Measurements from ENCODE around the gene EMP1. TPM values are rescaled to one million over a fixed set of nuclear protein-coding genes. Genes with fewer than 3 reads are reported as not detected.

EMP1 gene
- polyA plus RNA-seq, 3 donors: 2.7 to 6.3 (median 3.1) TPM

GRCh38 chr12:13192719-13193118 lies 3.8 kb upstream of the EMP1 start:
- DNase-seq: no peak
- Mint-ChIP-seq H3K9me3 (peaks cover 0 to 4% (median 0%) of the 10 kb centered on the region in 7 donors), H3K4me1 (peaks cover 29% of the 10 kb centered on the region), H3K4me3 (no peak overlapping the region), H3K27ac (no peak overlapping the region), H3K36me3 (peaks cover 0 to 2% of the 10 kb centered on the region in 2 donors), H3K27me3 (ENCODE audit: low read depth in 3 of 3) (peaks cover 2 to 9% (median 2%) of the 10 kb centered on the region in 3 donors)
- no peaks in the 10 kb centered on the region for H3K36me3 ChIP-seq (replicated peaks in 1 of 2; ENCODE audit: control insufficient read depth in 1 of 2, insufficient read depth in 2 of 2, low read length in 2 of 2)
- WGBS (ENCODE audit: insufficient coverage): 94% methylated on average over 3 of the region's 8 CpGs
- intact Hi-C loops (cut with micrococcal nuclease): no loop called here
- no peaks in the 10 kb centered on the region for H4K20me1 ChIP-seq (ENCODE audit: insufficient read depth, low read length)
- no peak overlapping the region for H3K27ac ChIP-seq (ENCODE audit: low read depth in 1 of 2, low read length in 2 of 2)
- no peaks in the 10 kb centered on the region for H3K27me3 ChIP-seq (ENCODE audit: control insufficient read depth in 2 of 2, insufficient read depth in 2 of 2, low read length in 2 of 2)
- TF ChIP-seq, protein P1, sequence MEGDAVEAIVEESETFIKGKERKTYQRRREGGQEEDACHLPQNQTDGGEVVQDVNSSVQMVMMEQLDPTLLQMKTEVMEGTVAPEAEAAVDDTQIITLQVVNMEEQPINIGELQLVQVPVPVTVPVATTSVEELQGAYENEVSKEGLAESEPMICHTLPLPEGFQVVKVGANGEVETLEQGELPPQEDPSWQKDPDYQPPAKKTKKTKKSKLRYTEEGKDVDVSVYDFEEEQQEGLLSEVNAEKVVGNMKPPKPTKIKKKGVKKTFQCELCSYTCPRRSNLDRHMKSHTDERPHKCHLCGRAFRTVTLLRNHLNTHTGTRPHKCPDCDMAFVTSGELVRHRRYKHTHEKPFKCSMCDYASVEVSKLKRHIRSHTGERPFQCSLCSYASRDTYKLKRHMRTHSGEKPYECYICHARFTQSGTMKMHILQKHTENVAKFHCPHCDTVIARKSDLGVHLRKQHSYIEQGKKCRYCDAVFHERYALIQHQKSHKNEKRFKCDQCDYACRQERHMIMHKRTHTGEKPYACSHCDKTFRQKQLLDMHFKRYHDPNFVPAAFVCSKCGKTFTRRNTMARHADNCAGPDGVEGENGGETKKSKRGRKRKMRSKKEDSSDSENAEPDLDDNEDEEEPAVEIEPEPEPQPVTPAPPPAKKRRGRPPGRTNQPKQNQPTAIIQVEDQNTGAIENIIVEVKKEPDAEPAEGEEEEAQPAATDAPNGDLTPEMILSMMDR (IDR thresholded peaks at IDR 0.05): no peak
- H3K9me3 ChIP-seq (replicated peaks in 1 of 2; ENCODE audit: control insufficient read depth in 1 of 2, insufficient read depth in 1 of 2, low read length in 2 of 2): no peaks in the 10 kb centered on the region
- H3K9ac ChIP-seq (ENCODE audit: insufficient read depth, low read length, poor library complexity, severe bottlenecking): no peak overlapping the region
- H2AFZ ChIP-seq (ENCODE audit: insufficient read depth, low read depth, low read length, poor library complexity, severe bottlenecking): no peak overlapping the region
- no peak overlapping the region for H3K4me2 ChIP-seq (replicated peaks; ENCODE audit: extremely low read depth, low read length, poor library complexity, severe bottlenecking)
- no peak overlapping the region for H3K4me3 ChIP-seq (replicated peaks in 1 of 3; ENCODE audit: low read depth in 2 of 3, low read length in 3 of 3)
- H3K4me1 ChIP-seq (ENCODE audit: control insufficient read depth in 1 of 2, insufficient read depth in 2 of 2, low read length in 2 of 2): peaks cover 18 to 24% of the 10 kb centered on the region in 2 donors
- no peaks in the 10 kb centered on the region for H3K79me2 ChIP-seq (ENCODE audit: insufficient read depth, low read length)

DNA sequence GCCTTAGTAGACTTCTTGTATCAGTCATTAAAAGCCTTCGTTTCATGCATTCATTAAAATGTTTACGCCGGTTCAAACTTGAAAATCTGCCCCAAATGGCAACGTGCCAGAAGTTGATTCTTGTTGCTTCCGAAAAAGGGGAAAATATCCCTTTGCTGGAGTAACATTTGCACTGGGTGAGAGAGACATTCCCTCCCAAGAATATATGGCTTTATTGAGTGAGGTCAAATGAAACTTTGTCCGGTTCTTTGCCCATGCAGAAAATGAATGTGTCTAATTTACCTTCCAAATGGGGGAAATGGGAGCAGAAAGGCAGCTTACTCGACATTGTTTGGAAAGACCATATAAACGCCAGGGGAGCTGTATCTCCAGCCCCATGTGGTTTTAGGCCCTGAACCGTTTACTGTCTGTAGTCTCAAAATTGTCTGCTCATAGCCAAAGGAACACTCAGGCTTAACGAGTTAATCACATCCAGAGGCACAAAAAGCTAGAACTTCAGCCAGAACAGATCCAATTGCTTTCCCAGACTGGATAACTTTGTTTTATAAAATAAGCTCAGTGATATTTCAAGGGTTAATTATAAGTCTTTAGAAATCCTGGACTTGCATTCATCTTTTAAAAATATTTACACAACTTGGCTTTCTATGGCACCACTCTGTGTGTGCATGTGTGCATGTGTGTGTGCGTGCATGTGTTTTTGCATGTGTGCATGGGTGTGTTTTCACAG lies 2.9 kb upstream of the EMP1 start:
- H3K79me2 ChIP-seq (ENCODE audit: insufficient read depth, low read length): no peaks in the 10 kb centered on the region
- H3K4me3 Mint-ChIP-seq: no peak overlapping the region
- TF ChIP-seq, protein P1 (IDR thresholded peaks at IDR 0.05): no peak
- H3K36me3 Mint-ChIP-seq: peaks cover 0 to 2% of the 10 kb centered on the region in 2 donors
- H3K9ac ChIP-seq (ENCODE audit: insufficient read depth, low read length, poor library complexity, severe bottlenecking): no peak overlapping the region
- H3K9me3 Mint-ChIP-seq: peaks cover 0 to 4% (median 0%) of the 10 kb centered on the region in 7 donors
- no peaks in the 10 kb centered on the region for H3K9me3 ChIP-seq (replicated peaks in 1 of 2; ENCODE audit: control insufficient read depth in 1 of 2, insufficient read depth in 1 of 2, low read length in 2 of 2)
- H3K27ac Mint-ChIP-seq: no peak overlapping the region
- H3K27me3 ChIP-seq (ENCODE audit: control insufficient read depth in 2 of 2, insufficient read depth in 2 of 2, low read length in 2 of 2): no peaks in the 10 kb centered on the region
- no peak overlapping the region for H3K4me3 ChIP-seq (replicated peaks in 1 of 3; ENCODE audit: low read depth in 2 of 3, low read length in 3 of 3)
- no peak overlapping the region for H3K27ac ChIP-seq (ENCODE audit: low read depth in 1 of 2, low read length in 2 of 2)
- H3K27me3 Mint-ChIP-seq (ENCODE audit: low read depth in 3 of 3): peaks cover 0 to 9% (median 2%) of the 10 kb centered on the region in 3 donors
- DNase-seq: no peak
- peaks cover 28 to 32% of the 10 kb centered on the region in 2 donors for H3K4me1 ChIP-seq (ENCODE audit: control insufficient read depth in 1 of 2, insufficient read depth in 2 of 2, low read length in 2 of 2)
- H3K4me2 ChIP-seq (replicated peaks; ENCODE audit: extremely low read depth, low read length, poor library complexity, severe bottlenecking): no peak overlapping the region
- H3K4me1 Mint-ChIP-seq: peaks cover 38% of the 10 kb centered on the region
- H4K20me1 ChIP-seq (ENCODE audit: insufficient read depth, low read length): no peaks in the 10 kb centered on the region
- H3K36me3 ChIP-seq (replicated peaks in 1 of 2; ENCODE audit: control insufficient read depth in 1 of 2, insufficient read depth in 2 of 2, low read length in 2 of 2): no peaks in the 10 kb centered on the region
- 95% methylated on average over 9 of the region's 11 CpGs for WGBS (ENCODE audit: insufficient coverage)
- intact Hi-C loops (cut with micrococcal nuclease): no loop called here
- no peak overlapping the region for H2AFZ ChIP-seq (ENCODE audit: insufficient read depth, low read depth, low read length, poor library complexity, severe bottlenecking)

Measured in CD14-positive monocyte (primary cell).